ENCODE measurements around the gene PLRG1. TPM values are rescaled to one million over a fixed set of nuclear protein-coding genes. Genes with fewer than 3 reads are reported as not detected.

Gene PLRG1
- total RNA-seq, 1 donor from 2014 or later: 34.7 TPM

- no peaks in the 10 kb centered on the region for H3K36me3 ChIP-seq
- H3K4me1 ChIP-seq: no peaks in the 10 kb centered on the region
- no peaks in the 10 kb centered on the region for H3K27me3 ChIP-seq
- no peak for TF ChIP-seq CTCF (IDR thresholded peaks at IDR 0.05)
- intact Hi-C loops (cut with DNase I): no loop called here
- no peak overlapping the region for H3K27ac ChIP-seq
- no peak for DNase-seq (ENCODE audit: low spot score in 2 of 2)
- H3K4me3 ChIP-seq: no peak overlapping the region
- no peaks in the 10 kb centered on the region for H3K9me3 ChIP-seq
Measured at GRCh38 chr4:154516318-154517029, 33.7 kb downstream of the PLRG1 start.

- H3K9me3 ChIP-seq: no peaks in the 10 kb centered on the region
- no peaks in the 10 kb centered on the region for H3K27me3 ChIP-seq
- no peak for DNase-seq (ENCODE audit: low spot score in 2 of 2)
- intact Hi-C loops (cut with DNase I): no loop called here
- H3K4me1 ChIP-seq: no peaks in the 10 kb centered on the region
- TF ChIP-seq CTCF (IDR thresholded peaks at IDR 0.05): no peak
- no peak overlapping the region for H3K27ac ChIP-seq
- H3K4me3 ChIP-seq: no peak overlapping the region
- H3K36me3 ChIP-seq: no peaks in the 10 kb centered on the region
Measured at GRCh38 chr4:154511981-154512380, 38.2 kb downstream of the PLRG1 start.

- no peak overlapping the region for H3K4me3 ChIP-seq
- no peak for DNase-seq (ENCODE audit: low spot score in 2 of 2)
- no peak overlapping the region for H3K27ac ChIP-seq
- H3K9me3 ChIP-seq: no peaks in the 10 kb centered on the region
- TF ChIP-seq CTCF (IDR thresholded peaks at IDR 0.05): no peak
- intact Hi-C loops (cut with DNase I): no loop called here
- no peaks in the 10 kb centered on the region for H3K4me1 ChIP-seq
- H3K27me3 ChIP-seq: no peaks in the 10 kb centered on the region
- H3K36me3 ChIP-seq: no peaks in the 10 kb centered on the region
Measured at GRCh38 chr4:154511548-154511947, 38.7 kb downstream of the PLRG1 start.

- Histone ChIP-seq H3K4me3 (no peak overlapping the region), H3K27me3 (no peaks in the 10 kb centered on the region), H3K4me1 (no peaks in the 10 kb centered on the region), H3K9me3 (no peaks in the 10 kb centered on the region), H3K27ac (no peak overlapping the region), H3K36me3 (no peaks in the 10 kb centered on the region)
- intact Hi-C loops (cut with DNase I): loop anchor here (2.0 kb wide), 1 partner anchor 176 kb away; no protein-coding TSS in a partner anchor
- DNase-seq (ENCODE audit: low spot score in 2 of 2): no peak
- no peak for TF ChIP-seq CTCF (IDR thresholded peaks at IDR 0.05)
Measured at GRCh38 chr4:154507156-154507555, 43.0 kb downstream of the PLRG1 start.

GRCh38 chr4:154506253-154506652 is 43.9 kb downstream of the PLRG1 start:
- Histone ChIP-seq H3K4me1 (no peaks in the 10 kb centered on the region), H3K36me3 (no peaks in the 10 kb centered on the region), H3K9me3 (no peaks in the 10 kb centered on the region), H3K4me3 (no peak overlapping the region), H3K27me3 (no peaks in the 10 kb centered on the region), H3K27ac (no peak overlapping the region)
- TF ChIP-seq CTCF (IDR thresholded peaks at IDR 0.05): peak in 2 of 3 experiments; percentile 16 to 45
- intact Hi-C loops (cut with DNase I): loop anchor here (2.0 kb wide), 1 partner anchor 175 kb away; no protein-coding TSS in a partner anchor
- no peak for DNase-seq (ENCODE audit: low spot score in 2 of 2)
